CD14-positive monocyte (primary cell): ENCODE measurements around the gene VTI1A. TPM values are rescaled to one million over a fixed set of nuclear protein-coding genes. Genes with fewer than 3 reads are reported as not detected.
A peak's percentile ranks its signal among the peaks of the same experiment; 100 is the strongest.

Experiments used
- DNase-seq, 3 donors: peaks; one replicate each; pipeline ENCODE4 v3.0.0-alpha.2; 2011 to 2022
- H2AFZ ChIP-seq: 2 replicates; pipeline ENCODE4 v1.6.0; 2012; ENCODE audit warnings: mild to moderate bottlenecking, low read depth, low read length, inconsistent platforms; ENCODE audit not compliant: insufficient read depth, poor library complexity, severe bottlenecking
- H3K27ac ChIP-seq, 2 donors: 1 replicate in 1 of 2; 2 replicates in 1 of 2; pipeline ENCODE4 v1.5.1; 2012 to 2013; ENCODE audit warnings: low read length in 2 of 2, control low read depth in 1 of 2, inconsistent platforms in 1 of 2, low read depth in 1 of 2, mild to moderate bottlenecking in 1 of 2
- H3K27me3 ChIP-seq, 2 donors: one replicate each; pipeline versions ENCODE4 v1.6.0 to v1.6.1; 2011 to 2013; ENCODE audit warnings: low read length in 2 of 2; ENCODE audit not compliant: control insufficient read depth in 2 of 2, insufficient read depth in 2 of 2
- H3K36me3 ChIP-seq, 2 donors: replicated peaks in 1 of 2; 1 replicate in 1 of 2; 2 replicates in 1 of 2; pipeline versions ENCODE4 v1.5.1 to v1.6.1; 2012 to 2013; ENCODE audit warnings: low read length in 2 of 2, control low read depth in 1 of 2, inconsistent platforms in 1 of 2, mild to moderate bottlenecking in 1 of 2; ENCODE audit not compliant: insufficient read depth in 2 of 2, control insufficient read depth in 1 of 2
- H3K4me1 ChIP-seq, 2 donors: 1 replicate in 1 of 2; 2 replicates in 1 of 2; pipeline versions ENCODE4 v1.5.1 to v1.6.1; 2012 to 2013; ENCODE audit warnings: low read length in 2 of 2, control low read depth in 1 of 2, inconsistent platforms in 1 of 2, mild to moderate bottlenecking in 1 of 2, moderate library complexity in 1 of 2; ENCODE audit not compliant: insufficient read depth in 2 of 2, control insufficient read depth in 1 of 2
- H3K4me2 ChIP-seq: replicated peaks from 2 replicates; pipeline ENCODE3; 2012; ENCODE audit warnings: low read length, moderate library complexity, mild to moderate bottlenecking; ENCODE audit not compliant: poor library complexity, severe bottlenecking; ENCODE audit errors: extremely low read depth
- H3K4me3 ChIP-seq, 3 experiments: fragments of 200-600 bp in 1 of 3; sonication (generic) in 1 of 3; replicated peaks in 1 of 3; 1 replicate in 2 of 3; 2 replicates in 1 of 3; pipeline ENCODE4 v1.5.1; 2011 to 2013; ENCODE audit warnings: low read length in 3 of 3, mild to moderate bottlenecking in 3 of 3, control low read depth in 2 of 3, low read depth in 2 of 3, inconsistent platforms in 1 of 3, moderate library complexity in 1 of 3
- H3K79me2 ChIP-seq: 2 replicates; pipeline ENCODE4 v1.6.0; 2012; ENCODE audit warnings: mild to moderate bottlenecking, control low read depth, inconsistent platforms, low read length, moderate library complexity; ENCODE audit not compliant: insufficient read depth
- H3K9ac ChIP-seq: 2 replicates; pipeline ENCODE4 v1.6.0; 2017; ENCODE audit warnings: low read length, mild to moderate bottlenecking; ENCODE audit not compliant: insufficient read depth, poor library complexity, severe bottlenecking
- H3K9me3 ChIP-seq, 2 donors: replicated peaks in 1 of 2; 1 replicate in 1 of 2; 2 replicates in 1 of 2; pipeline versions ENCODE4 v1.5.1 to v1.6.1; 2012 to 2013; ENCODE audit warnings: low read length in 2 of 2, control low read depth in 1 of 2; ENCODE audit not compliant: control insufficient read depth in 1 of 2, insufficient read depth in 1 of 2
- H4K20me1 ChIP-seq: 2 replicates; pipeline ENCODE4 v1.6.0; 2012; ENCODE audit warnings: mild to moderate bottlenecking, low read length, control low read depth, moderate library complexity; ENCODE audit not compliant: insufficient read depth
- H3K27ac Mint-ChIP-seq, 7 donors: one replicate each; pipeline ENCODE4 v1.8.0; 2020; ENCODE audit warnings: mild to moderate bottlenecking in 7 of 7, mixed read lengths in 7 of 7, moderate library complexity in 6 of 7, inconsistent platforms in 2 of 7
- H3K27me3 Mint-ChIP-seq, 3 donors: one replicate each; pipeline ENCODE4 v1.8.0; 2021 to 2022; ENCODE audit warnings: low read depth in 3 of 3, mild to moderate bottlenecking in 3 of 3, mixed read lengths in 3 of 3, moderate library complexity in 3 of 3, inconsistent platforms in 1 of 3
- H3K36me3 Mint-ChIP-seq, 2 donors: one replicate each; pipeline ENCODE4 v1.8.0; 2020; ENCODE audit warnings: mixed read lengths in 2 of 2, inconsistent platforms in 1 of 2, mild to moderate bottlenecking in 1 of 2
- H3K4me1 Mint-ChIP-seq: one replicate; pipeline ENCODE4 v1.8.0; 2020; ENCODE audit warnings: mild to moderate bottlenecking, mixed read lengths
- H3K4me3 Mint-ChIP-seq, 2 donors: one replicate each; pipeline ENCODE4 v1.8.0; 2020; ENCODE audit warnings: mild to moderate bottlenecking in 2 of 2, mixed read lengths in 2 of 2, moderate library complexity in 1 of 2
- H3K9me3 Mint-ChIP-seq, 7 donors: one replicate each; pipeline ENCODE4 v1.8.0; 2020 to 2022; ENCODE audit warnings: mixed read lengths in 7 of 7, mild to moderate bottlenecking in 6 of 7, moderate library complexity in 6 of 7, inconsistent platforms in 2 of 7
- CTCF ChIP-seq: fragments of 200-600 bp; IDR thresholded peaks from one replicate; pipeline ENCODE4 v1.8.0; 2022; ENCODE audit warnings: antibody characterized with exemption, mild to moderate bottlenecking
- WGBS: methylation state at CpG from one replicate; pipeline ENCODE4 v1.1.5; 2013; ENCODE audit warnings: missing lambda C conversion rate; ENCODE audit not compliant: insufficient coverage; 5-methylcytosine and 5-hydroxymethylcytosine counted together
- intact Hi-C, 2 donors: fragments of 100-400 bp; cut with micrococcal nuclease; formaldehyde crosslinking; loops; one replicate each; pipeline versions ENCODE4 v1.15.0 to v1.15.1; 2023
- polyA plus RNA-seq, 3 donors: library from polyadenylated mRNA; depleted of rRNA in 1 of 3; unstranded in 2 of 3; stranded (reverse) in 1 of 3; fragments of 300-500 nt in 2 of 3; fragments of >200 nt in 1 of 3; fragmentation: Illumina TruSeq in 2 of 3; gene quantifications; 1 replicate in 2 of 3; 2 replicates in 1 of 3; pipeline ENCODE4 v1.2.3, GENCODE V29; 2012 to 2021

Gene VTI1A
- polyA plus RNA-seq, 3 donors, result 23.6 to 25.4 (median 24.1) TPM

DNA sequence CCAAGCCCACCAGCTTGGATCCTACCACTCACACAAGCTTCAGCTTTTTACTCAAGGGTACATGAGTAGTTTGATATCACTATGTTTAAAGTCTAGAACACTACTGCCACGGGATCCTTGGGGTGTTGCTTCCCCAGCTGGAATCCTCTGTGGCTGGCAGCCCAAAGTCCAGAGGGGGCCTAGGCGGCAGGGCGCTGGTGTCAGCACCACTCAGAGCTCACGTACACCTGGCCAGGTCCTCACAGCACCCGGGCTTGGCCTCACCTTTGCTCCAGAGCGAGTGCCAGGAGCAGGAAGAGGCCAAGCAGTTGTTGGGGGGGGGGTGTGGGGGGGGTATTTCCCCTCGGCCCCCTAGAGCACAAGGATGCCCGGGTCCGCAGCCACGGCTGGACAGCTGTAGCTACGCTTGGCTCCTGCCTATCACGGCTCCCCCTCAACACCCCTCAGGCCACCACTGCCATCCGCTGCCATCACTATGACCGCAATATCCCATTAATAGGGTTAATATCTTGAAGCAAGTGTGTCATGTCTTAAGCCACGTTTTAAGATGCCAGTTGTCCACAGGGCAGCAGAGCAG, 17.3 kb upstream of the VTI1A start:
- Histone ChIP-seq H2AFZ (no peak overlapping the region), H3K4me3 (no peak overlapping the region), H3K36me3 (peaks cover 98 to 100% of the 10 kb centered on the region in 2 donors), H3K9me3 (no peaks in the 10 kb centered on the region), H3K27ac (peak overlapping the region in 1 of 2 donors; percentile 21), H3K9ac (no peak overlapping the region), H3K4me2 (no peak overlapping the region), H3K4me1 (no peaks in the 10 kb centered on the region), H3K27me3 (no peaks in the 10 kb centered on the region), H4K20me1 (no peaks in the 10 kb centered on the region), H3K79me2 (no peaks in the 10 kb centered on the region)
- no peaks in the 10 kb centered on the region for H3K27me3 Mint-ChIP-seq
- peak overlapping the region in 2 of 7 donors; percentile 5 to 11 for H3K27ac Mint-ChIP-seq
- no peak for TF ChIP-seq CTCF
- intact Hi-C loops, result loop anchor here in 1 of 2 donors (10.0 kb wide), 1 partner anchor 115 kb away; no protein-coding TSS in a partner anchor
- WGBS, result 100% methylated on average over 2 of the region's 15 CpGs
- no peak overlapping the region for H3K4me3 Mint-ChIP-seq
- no peak for DNase-seq
- no peaks in the 10 kb centered on the region for H3K9me3 Mint-ChIP-seq
- peaks cover 2% of the 10 kb centered on the region for H3K4me1 Mint-ChIP-seq
- H3K36me3 Mint-ChIP-seq, result peaks cover 80 to 94% of the 10 kb centered on the region in 2 donors

DNA sequence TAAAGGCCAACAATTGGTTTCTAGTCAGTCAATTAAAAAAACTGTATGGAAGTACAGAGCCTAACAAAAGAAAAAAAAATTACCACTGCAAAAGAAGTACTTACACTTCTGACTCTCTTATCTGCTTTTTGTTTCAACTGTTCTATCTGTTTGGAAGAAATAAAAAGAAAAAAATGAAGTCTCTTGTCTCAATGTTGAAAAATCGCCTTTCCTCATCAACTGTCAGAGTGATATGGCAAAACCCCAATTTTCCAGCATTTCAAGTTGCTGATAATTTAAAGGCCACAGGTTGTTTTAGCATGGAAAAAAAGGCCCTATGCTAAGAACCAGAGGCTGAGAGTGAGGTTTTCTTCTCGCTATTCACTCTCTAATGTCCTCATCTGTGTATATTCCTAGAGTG, 13.9 kb upstream of the VTI1A start:
- Mint-ChIP-seq H3K27ac (no peak overlapping the region), H3K4me3 (no peak overlapping the region), H3K36me3 (peaks cover 71 to 83% of the 10 kb centered on the region in 2 donors), H3K9me3 (no peaks in the 10 kb centered on the region), H3K4me1 (no peaks in the 10 kb centered on the region), H3K27me3 (no peaks in the 10 kb centered on the region)
- H3K9ac ChIP-seq, result no peak overlapping the region
- H3K4me1 ChIP-seq, result no peaks in the 10 kb centered on the region
- H3K36me3 ChIP-seq, result peaks cover 92 to 99% of the 10 kb centered on the region in 2 donors
- no peaks in the 10 kb centered on the region for H4K20me1 ChIP-seq
- TF ChIP-seq CTCF, result no peak
- intact Hi-C loops, result loop anchor here in 1 of 2 donors (10.0 kb wide), 1 partner anchor 118 kb away; no protein-coding TSS in a partner anchor
- no peaks in the 10 kb centered on the region for H3K79me2 ChIP-seq
- H3K4me3 ChIP-seq, result no peak overlapping the region
- H3K27me3 ChIP-seq, result no peaks in the 10 kb centered on the region
- H3K9me3 ChIP-seq, result no peaks in the 10 kb centered on the region
- DNase-seq, result no peak
- no CpG with 5 or more reads among the region's 2 CpGs for WGBS
- no peak overlapping the region for H3K4me2 ChIP-seq
- no peak overlapping the region for H2AFZ ChIP-seq
- H3K27ac ChIP-seq, result no peak overlapping the region
